Subcutaneous abdominal adipose tissue (tissue), 5 donors: ENCODE measurements around the gene UNC5B.

Experiments
- H3K27ac ChIP-seq: one replicate; pipeline ENCODE4 v1.7.0; 2013; ENCODE audit warnings: low read depth, mild to moderate bottlenecking, inconsistent platforms, low read length, moderate library complexity
- H3K27me3 ChIP-seq, 5 donors: one replicate each; pipeline ENCODE4 v1.7.0; 2013; ENCODE audit warnings: low read length in 5 of 5, inconsistent platforms in 1 of 5; ENCODE audit not compliant: control insufficient read depth in 5 of 5, insufficient read depth in 4 of 5
- H3K36me3 ChIP-seq, 5 donors: one replicate each; pipeline ENCODE4 v1.7.0; 2013; ENCODE audit warnings: low read length in 5 of 5; ENCODE audit not compliant: control insufficient read depth in 5 of 5, insufficient read depth in 5 of 5
- H3K4me1 ChIP-seq, 5 donors: one replicate each; pipeline ENCODE4 v1.7.0; 2013; ENCODE audit warnings: low read length in 5 of 5, mild to moderate bottlenecking in 3 of 5, moderate library complexity in 1 of 5; ENCODE audit not compliant: control insufficient read depth in 5 of 5, insufficient read depth in 5 of 5
- H3K4me3 ChIP-seq, 5 donors: one replicate each; pipeline ENCODE4 v1.7.0; 2013; ENCODE audit warnings: low read length in 5 of 5, low read depth in 1 of 5
- H3K9ac ChIP-seq, 5 donors: one replicate each; pipeline ENCODE4 v1.7.0; 2013; ENCODE audit warnings: low read length in 5 of 5, mild to moderate bottlenecking in 4 of 5, moderate library complexity in 3 of 5
- H3K9me3 ChIP-seq, 5 donors: one replicate each; pipeline ENCODE4 v1.7.0; 2013; ENCODE audit warnings: low read length in 5 of 5; ENCODE audit not compliant: control insufficient read depth in 5 of 5
- donor health status: healthy.
- donor health status: healthy.
- donor health status: healthy.
- donor health status: healthy.
- donor health status: healthy.

UNC5B gene

GRCh38 chr10:71243756-71244395 lies 31.5 kb downstream of the UNC5B start:
- no peak overlapping the region for H3K9ac ChIP-seq
- no peaks in the 10 kb centered on the region for H3K9me3 ChIP-seq
- peaks cover 15 to 64% (median 52%) of the 10 kb centered on the region in 5 donors for H3K4me1 ChIP-seq
- peaks cover 2 to 13% (median 5%) of the 10 kb centered on the region in 5 donors for H3K27me3 ChIP-seq
- H3K4me3 ChIP-seq, result no peak overlapping the region
- H3K36me3 ChIP-seq, result no peaks in the 10 kb centered on the region
- no peak overlapping the region for H3K27ac ChIP-seq

DNA sequence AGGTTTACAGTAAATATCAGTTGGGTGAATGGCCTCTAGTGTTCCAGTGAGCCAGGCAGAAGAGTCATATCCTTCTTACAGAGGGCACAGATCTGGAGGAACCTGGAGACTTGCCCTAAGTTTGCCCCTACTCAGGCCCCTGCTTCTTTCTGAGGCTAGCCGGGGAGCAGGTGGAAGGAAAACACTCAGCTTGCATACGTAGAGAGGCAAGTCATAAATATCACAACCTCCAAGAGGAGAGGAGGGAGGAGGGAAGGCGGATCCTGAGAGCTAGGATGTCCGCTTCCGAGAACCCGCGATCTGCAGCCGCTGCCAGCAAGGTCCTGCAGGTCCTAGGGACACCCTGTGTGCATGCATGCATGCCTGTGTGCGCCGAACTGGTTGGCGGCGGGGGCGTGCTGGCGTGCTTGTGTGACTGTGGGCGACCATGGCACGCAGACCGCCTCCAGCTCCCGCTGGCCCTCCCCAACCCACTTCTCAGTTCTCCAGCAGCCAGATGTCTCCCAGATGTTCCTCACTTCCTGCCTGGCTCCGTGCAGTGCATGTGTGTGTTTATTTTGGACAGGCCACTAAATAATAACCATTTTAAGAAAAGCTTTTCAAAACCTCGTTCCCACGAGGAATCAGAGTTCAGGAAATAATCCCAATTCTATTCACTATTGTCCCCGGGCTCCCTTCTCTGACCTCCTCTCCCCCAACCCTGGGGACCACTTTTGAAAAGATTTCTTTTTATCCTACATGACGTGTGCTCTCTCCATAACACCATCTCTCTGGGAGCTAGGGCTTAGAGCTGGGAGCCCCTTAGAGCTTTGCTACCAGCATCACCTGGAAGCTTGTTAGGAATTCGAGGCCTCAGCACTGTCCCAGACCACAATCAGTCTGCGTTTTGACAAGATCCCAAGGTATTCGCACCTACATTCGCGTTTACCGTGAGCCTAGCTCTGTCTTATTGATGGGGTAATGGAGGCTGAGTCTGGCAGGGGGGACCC lies 32.4 kb downstream of the UNC5B start:
- Histone ChIP-seq H3K9ac (peak overlapping the region in 1 of 5 donors; percentile 38), H3K9me3 (no peaks in the 10 kb centered on the region), H3K4me3 (peak overlapping the region in 4 of 5 donors; percentile 36 to 58 (median 50)), H3K4me1 (peaks cover 15 to 64% (median 52%) of the 10 kb centered on the region in 5 donors), H3K36me3 (no peaks in the 10 kb centered on the region), H3K27me3 (peaks cover 2 to 18% (median 7%) of the 10 kb centered on the region in 5 donors), H3K27ac (no peak overlapping the region)

DNA sequence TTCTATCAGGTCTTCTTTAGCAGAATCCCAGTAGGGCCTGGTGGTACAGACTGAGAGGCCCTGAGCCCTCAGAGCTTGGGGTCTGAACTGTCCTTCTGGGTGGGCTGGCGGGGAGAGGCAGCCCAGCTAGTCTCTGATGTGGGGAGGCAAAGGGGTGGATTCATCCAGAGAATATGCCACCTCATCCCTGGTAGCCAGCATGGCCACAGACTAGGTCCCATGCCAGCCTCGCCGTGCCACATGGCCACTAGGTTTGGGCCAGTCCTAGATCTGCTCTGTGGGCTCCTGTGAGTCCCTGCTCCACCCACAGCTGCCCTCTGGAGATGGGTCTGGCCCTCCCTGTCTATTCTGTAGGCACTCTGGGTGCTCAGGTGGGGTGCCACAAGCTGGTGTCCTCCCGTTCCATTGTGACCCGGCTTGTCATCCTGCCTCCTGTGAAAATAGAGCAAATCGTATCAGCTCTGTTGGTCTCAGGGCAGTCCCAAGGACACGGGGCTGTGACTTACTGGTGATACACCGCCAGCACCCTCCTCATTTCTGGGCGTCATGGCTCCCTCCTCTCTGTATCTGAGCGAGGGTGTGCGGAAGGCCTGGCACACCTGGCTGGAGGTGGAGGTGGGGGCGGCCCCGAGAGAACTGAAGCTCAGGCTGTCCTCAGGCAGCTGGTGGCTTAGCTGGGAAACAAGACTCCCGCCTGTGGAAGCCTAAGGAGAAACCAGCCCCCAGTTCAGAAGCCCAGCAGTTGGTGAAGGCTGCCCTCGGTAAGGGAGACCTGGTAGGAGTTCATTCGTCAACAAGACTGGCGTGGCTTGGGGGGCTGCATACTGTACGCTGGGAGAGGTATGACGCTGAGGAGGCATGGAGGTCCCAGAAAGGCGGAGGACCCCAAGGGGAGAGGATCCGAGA lies 33.3 kb downstream of the UNC5B start:
- H3K9ac ChIP-seq, result no peak overlapping the region
- no peak overlapping the region for H3K27ac ChIP-seq
- peaks cover 15 to 57% (median 46%) of the 10 kb centered on the region in 5 donors for H3K4me1 ChIP-seq
- H3K36me3 ChIP-seq, result no peaks in the 10 kb centered on the region
- peaks cover 0 to 16% (median 7%) of the 10 kb centered on the region in 5 donors for H3K27me3 ChIP-seq
- no peak overlapping the region for H3K4me3 ChIP-seq
- no peaks in the 10 kb centered on the region for H3K9me3 ChIP-seq

- H3K9ac ChIP-seq, result no peak overlapping the region
- peaks cover 0 to 15% (median 7%) of the 10 kb centered on the region in 5 donors for H3K27me3 ChIP-seq
- H3K9me3 ChIP-seq, result no peaks in the 10 kb centered on the region
- no peak overlapping the region for H3K27ac ChIP-seq
- no peaks in the 10 kb centered on the region for H3K36me3 ChIP-seq
- peaks cover 13 to 56% (median 41%) of the 10 kb centered on the region in 5 donors for H3K4me1 ChIP-seq
- no peak overlapping the region for H3K4me3 ChIP-seq
Measured at GRCh38 chr10:71246591-71247413, 34.4 kb downstream of the UNC5B start.

GRCh38 chr10:71247414-71247705 lies 35.0 kb downstream of the UNC5B start:
- no peaks in the 10 kb centered on the region for H3K36me3 ChIP-seq
- peaks cover 0 to 15% (median 7%) of the 10 kb centered on the region in 5 donors for H3K27me3 ChIP-seq
- H3K9me3 ChIP-seq, result no peaks in the 10 kb centered on the region
- H3K4me3 ChIP-seq, result no peak overlapping the region
- no peak overlapping the region for H3K27ac ChIP-seq
- H3K4me1 ChIP-seq, result peaks cover 13 to 56% (median 41%) of the 10 kb centered on the region in 5 donors
- H3K9ac ChIP-seq, result no peak overlapping the region

DNA sequence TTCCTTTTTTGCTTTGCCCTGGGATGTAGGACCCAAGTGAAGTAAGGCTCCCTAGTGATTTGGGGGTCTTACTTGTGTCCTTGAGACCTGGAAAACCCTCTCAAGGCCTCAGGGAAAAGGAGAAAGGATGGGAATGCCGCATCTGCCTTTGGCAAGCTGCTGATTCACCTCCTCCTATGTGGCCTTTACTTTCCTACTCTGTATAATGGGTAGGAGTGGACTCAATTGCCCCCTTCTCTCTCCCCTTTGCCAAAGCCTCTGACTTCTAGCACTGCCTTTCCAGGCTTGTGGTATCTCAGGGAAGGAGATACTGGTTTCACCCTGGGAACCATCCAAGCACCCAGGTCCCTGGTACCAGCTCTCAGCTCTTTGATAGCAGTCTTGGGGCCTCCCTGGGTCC lies 35.4 kb downstream of the UNC5B start:
- H3K9ac ChIP-seq, result peak overlapping the region in 1 of 5 donors; percentile 36
- no peak overlapping the region for H3K4me3 ChIP-seq
- H3K27ac ChIP-seq, result no peak overlapping the region
- H3K9me3 ChIP-seq, result no peaks in the 10 kb centered on the region
- peaks cover 0 to 15% (median 7%) of the 10 kb centered on the region in 5 donors for H3K27me3 ChIP-seq
- no peaks in the 10 kb centered on the region for H3K36me3 ChIP-seq
- H3K4me1 ChIP-seq, result peaks cover 15 to 57% (median 42%) of the 10 kb centered on the region in 5 donors

GRCh38 chr10:71248210-71248609 lies 35.8 kb downstream of the UNC5B start:
- peaks cover 0 to 15% (median 7%) of the 10 kb centered on the region in 5 donors for H3K27me3 ChIP-seq
- no peak overlapping the region for H3K9ac ChIP-seq
- H3K36me3 ChIP-seq, result no peaks in the 10 kb centered on the region
- H3K4me3 ChIP-seq, result no peak overlapping the region
- peaks cover 15 to 59% (median 45%) of the 10 kb centered on the region in 5 donors for H3K4me1 ChIP-seq
- no peak overlapping the region for H3K27ac ChIP-seq
- no peaks in the 10 kb centered on the region for H3K9me3 ChIP-seq

GRCh38 chr10:71249996-71250395 lies 37.6 kb downstream of the UNC5B start:
- Histone ChIP-seq H3K27ac (no peak overlapping the region), H3K4me1 (peaks cover 3 to 59% (median 40%) of the 10 kb centered on the region in 5 donors), H3K9me3 (no peaks in the 10 kb centered on the region), H3K27me3 (peaks cover 0 to 15% (median 7%) of the 10 kb centered on the region in 5 donors), H3K36me3 (no peaks in the 10 kb centered on the region), H3K9ac (no peak overlapping the region), H3K4me3 (no peak overlapping the region)

GRCh38 chr10:71250405-71250804 lies 38.0 kb downstream of the UNC5B start:
- Histone ChIP-seq H3K4me3 (no peak overlapping the region), H3K4me1 (peaks cover 3 to 59% (median 40%) of the 10 kb centered on the region in 5 donors), H3K9me3 (no peaks in the 10 kb centered on the region), H3K9ac (no peak overlapping the region), H3K27ac (no peak overlapping the region), H3K36me3 (no peaks in the 10 kb centered on the region), H3K27me3 (peaks cover 0 to 15% (median 5%) of the 10 kb centered on the region in 5 donors)
